ENCODE results near the gene SFSWAP. TPM values are rescaled to one million over a fixed set of nuclear protein-coding genes. Genes with fewer than 3 reads are reported as not detected.

The SFSWAP gene
- polyA plus RNA-seq, 3 donors, result 7.3 to 33.0 (median 10.7) TPM

DNA sequence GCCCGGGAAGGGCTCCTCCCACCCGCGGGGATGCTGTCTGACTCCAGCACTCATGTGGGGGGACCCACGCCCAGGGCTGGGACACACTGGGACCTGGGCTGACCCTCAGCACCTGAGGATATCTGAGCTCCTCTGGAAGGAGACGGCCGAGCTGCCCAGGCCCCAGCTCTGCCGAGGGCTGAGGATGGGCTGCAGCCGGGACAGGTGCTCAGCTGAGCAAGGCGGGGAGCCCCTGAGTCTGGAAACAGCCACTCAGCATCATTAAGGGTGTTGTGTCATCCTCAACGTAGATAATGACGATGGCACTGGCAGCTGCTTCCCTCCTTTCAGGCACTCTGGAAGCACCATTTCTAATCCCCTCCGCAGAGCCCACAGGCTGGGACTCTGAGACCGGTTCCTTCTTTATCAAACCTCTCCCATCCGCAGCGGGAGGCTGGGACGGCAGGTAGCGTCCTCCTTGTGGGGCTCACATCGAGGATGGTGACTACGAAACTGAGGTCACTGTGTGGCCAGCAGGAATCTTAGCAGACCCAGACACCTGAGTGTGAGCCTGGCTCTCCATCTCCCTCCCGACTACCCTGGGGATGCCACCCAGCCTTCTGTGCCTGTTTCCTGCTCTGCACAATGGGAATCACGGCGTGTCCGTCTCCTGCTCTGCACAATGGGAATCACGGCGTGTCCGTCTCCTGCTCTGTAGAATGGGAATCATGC lies 26.7 kb upstream of the SFSWAP start:
- no peak overlapping the region for H3K4me3 ChIP-seq (replicated peaks in 1 of 3; ENCODE audit: low read depth in 2 of 3, low read length in 3 of 3)
- H3K9me3 ChIP-seq (replicated peaks in 1 of 2; ENCODE audit: control insufficient read depth in 1 of 2, insufficient read depth in 1 of 2, low read length in 2 of 2), result no peaks in the 10 kb centered on the region
- Mint-ChIP-seq H3K4me3 (no peak overlapping the region), H3K36me3 (no peaks in the 10 kb centered on the region), H3K27me3 (ENCODE audit: low read depth in 3 of 3) (peaks cover 3 to 12% (median 12%) of the 10 kb centered on the region in 3 donors), H3K9me3 (peaks cover 0 to 10% (median 3%) of the 10 kb centered on the region in 7 donors), H3K4me1 (peaks cover 11% of the 10 kb centered on the region), H3K27ac (no peak overlapping the region)
- no peak overlapping the region for H3K9ac ChIP-seq (ENCODE audit: insufficient read depth, low read length, poor library complexity, severe bottlenecking)
- no peaks in the 10 kb centered on the region for H3K79me2 ChIP-seq (ENCODE audit: insufficient read depth, low read length)
- H3K36me3 ChIP-seq (replicated peaks in 1 of 2; ENCODE audit: control insufficient read depth in 1 of 2, insufficient read depth in 2 of 2, low read length in 2 of 2), result no peaks in the 10 kb centered on the region
- H3K27ac ChIP-seq (ENCODE audit: low read depth in 1 of 2, low read length in 2 of 2), result no peak overlapping the region
- intact Hi-C loops (cut with micrococcal nuclease), result no loop called here
- TF ChIP-seq, protein P1, sequence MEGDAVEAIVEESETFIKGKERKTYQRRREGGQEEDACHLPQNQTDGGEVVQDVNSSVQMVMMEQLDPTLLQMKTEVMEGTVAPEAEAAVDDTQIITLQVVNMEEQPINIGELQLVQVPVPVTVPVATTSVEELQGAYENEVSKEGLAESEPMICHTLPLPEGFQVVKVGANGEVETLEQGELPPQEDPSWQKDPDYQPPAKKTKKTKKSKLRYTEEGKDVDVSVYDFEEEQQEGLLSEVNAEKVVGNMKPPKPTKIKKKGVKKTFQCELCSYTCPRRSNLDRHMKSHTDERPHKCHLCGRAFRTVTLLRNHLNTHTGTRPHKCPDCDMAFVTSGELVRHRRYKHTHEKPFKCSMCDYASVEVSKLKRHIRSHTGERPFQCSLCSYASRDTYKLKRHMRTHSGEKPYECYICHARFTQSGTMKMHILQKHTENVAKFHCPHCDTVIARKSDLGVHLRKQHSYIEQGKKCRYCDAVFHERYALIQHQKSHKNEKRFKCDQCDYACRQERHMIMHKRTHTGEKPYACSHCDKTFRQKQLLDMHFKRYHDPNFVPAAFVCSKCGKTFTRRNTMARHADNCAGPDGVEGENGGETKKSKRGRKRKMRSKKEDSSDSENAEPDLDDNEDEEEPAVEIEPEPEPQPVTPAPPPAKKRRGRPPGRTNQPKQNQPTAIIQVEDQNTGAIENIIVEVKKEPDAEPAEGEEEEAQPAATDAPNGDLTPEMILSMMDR (IDR thresholded peaks at IDR 0.05), result no peak
- H4K20me1 ChIP-seq (ENCODE audit: insufficient read depth, low read length), result no peaks in the 10 kb centered on the region
- WGBS (ENCODE audit: insufficient coverage), result 81% methylated on average over 24 of the region's 26 CpGs
- no peak for DNase-seq
- H3K4me1 ChIP-seq (ENCODE audit: control insufficient read depth in 1 of 2, insufficient read depth in 2 of 2, low read length in 2 of 2), result peaks cover 11 to 17% of the 10 kb centered on the region in 2 donors
- H2AFZ ChIP-seq (ENCODE audit: insufficient read depth, low read depth, low read length, poor library complexity, severe bottlenecking), result no peak overlapping the region
- H3K27me3 ChIP-seq (ENCODE audit: control insufficient read depth in 2 of 2, insufficient read depth in 2 of 2, low read length in 2 of 2), result peaks cover 0 to 3% of the 10 kb centered on the region in 2 donors
- no peak overlapping the region for H3K4me2 ChIP-seq (replicated peaks; ENCODE audit: extremely low read depth, low read length, poor library complexity, severe bottlenecking)

DNA sequence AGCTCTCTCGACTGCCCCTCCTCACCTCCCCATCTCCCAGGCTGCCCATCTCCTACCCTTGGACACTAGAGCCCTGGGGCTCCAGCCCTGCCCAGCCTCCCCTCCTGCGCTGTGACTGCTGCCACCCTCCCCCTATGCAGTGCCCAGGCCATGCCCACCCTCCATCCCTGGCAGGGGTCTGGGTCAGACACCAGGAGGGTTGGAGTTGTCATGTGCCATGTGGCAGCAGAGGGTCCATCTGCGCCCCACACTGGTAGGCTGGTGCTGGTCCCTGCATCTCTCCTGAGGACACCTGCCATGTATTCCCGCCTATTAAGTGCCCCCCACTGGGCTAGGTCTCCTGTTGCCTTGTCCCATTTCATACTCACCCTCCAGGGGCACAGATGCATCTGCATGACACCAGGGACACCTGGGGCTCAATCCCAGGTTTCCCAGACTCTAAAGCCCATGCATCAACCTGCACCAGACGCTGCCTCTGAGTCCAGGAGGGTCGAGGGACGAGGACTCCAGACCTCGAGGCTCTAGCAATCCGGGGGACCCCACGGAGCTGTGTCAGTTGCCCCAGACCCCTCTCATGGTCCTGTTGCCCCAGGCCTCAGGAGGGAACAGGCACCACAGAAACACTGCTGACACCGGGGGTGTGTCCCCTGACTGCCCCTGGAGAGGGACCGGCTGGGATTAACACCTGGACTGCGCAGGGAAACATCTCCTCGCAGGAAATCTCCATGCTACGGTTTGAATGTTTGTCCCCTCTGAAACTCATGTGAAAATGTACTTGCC lies 23.4 kb upstream of the SFSWAP start:
- TF ChIP-seq, protein P1 (IDR thresholded peaks at IDR 0.05), result no peak
- Mint-ChIP-seq H3K4me3 (no peak overlapping the region), H3K27me3 (ENCODE audit: low read depth in 3 of 3) (peaks cover 0 to 8% (median 4%) of the 10 kb centered on the region in 3 donors), H3K9me3 (peaks cover 0 to 10% (median 3%) of the 10 kb centered on the region in 7 donors), H3K36me3 (no peaks in the 10 kb centered on the region), H3K27ac (peak overlapping the region in 1 of 7 donors; percentile 38), H3K4me1 (peaks cover 3% of the 10 kb centered on the region)
- no peak overlapping the region for H3K9ac ChIP-seq (ENCODE audit: insufficient read depth, low read length, poor library complexity, severe bottlenecking)
- H2AFZ ChIP-seq (ENCODE audit: insufficient read depth, low read depth, low read length, poor library complexity, severe bottlenecking), result no peak overlapping the region
- intact Hi-C loops (cut with micrococcal nuclease), result no loop called here
- no peaks in the 10 kb centered on the region for H3K36me3 ChIP-seq (replicated peaks in 1 of 2; ENCODE audit: control insufficient read depth in 1 of 2, insufficient read depth in 2 of 2, low read length in 2 of 2)
- H3K4me2 ChIP-seq (replicated peaks; ENCODE audit: extremely low read depth, low read length, poor library complexity, severe bottlenecking), result no peak overlapping the region
- no peaks in the 10 kb centered on the region for H3K27me3 ChIP-seq (ENCODE audit: control insufficient read depth in 2 of 2, insufficient read depth in 2 of 2, low read length in 2 of 2)
- peaks cover 0 to 4% of the 10 kb centered on the region in 2 donors for H3K4me1 ChIP-seq (ENCODE audit: control insufficient read depth in 1 of 2, insufficient read depth in 2 of 2, low read length in 2 of 2)
- no peak for DNase-seq
- H4K20me1 ChIP-seq (ENCODE audit: insufficient read depth, low read length), result no peaks in the 10 kb centered on the region
- H3K79me2 ChIP-seq (ENCODE audit: insufficient read depth, low read length), result no peaks in the 10 kb centered on the region
- H3K9me3 ChIP-seq (replicated peaks in 1 of 2; ENCODE audit: control insufficient read depth in 1 of 2, insufficient read depth in 1 of 2, low read length in 2 of 2), result no peaks in the 10 kb centered on the region
- H3K4me3 ChIP-seq (replicated peaks in 1 of 3; ENCODE audit: low read depth in 2 of 3, low read length in 3 of 3), result no peak overlapping the region
- no peak overlapping the region for H3K27ac ChIP-seq (ENCODE audit: low read depth in 1 of 2, low read length in 2 of 2)
- 81% methylated on average over 15 of the region's 15 CpGs for WGBS (ENCODE audit: insufficient coverage)

All from CD14-positive monocyte (primary cell).